Kidney glomerular epithelial cell (primary cell): ENCODE measurements around the gene TEX52.

Experiments used
- DNase-seq: peaks from one replicate; lab custom pipeline; 2025; lab: John Stamatoyannopoulos, UW

Gene TEX52

GRCh38 chr12:2832550-2833127 is 24.2 kb downstream of the TEX52 start:
- DNase-seq, result no peak

DNA sequence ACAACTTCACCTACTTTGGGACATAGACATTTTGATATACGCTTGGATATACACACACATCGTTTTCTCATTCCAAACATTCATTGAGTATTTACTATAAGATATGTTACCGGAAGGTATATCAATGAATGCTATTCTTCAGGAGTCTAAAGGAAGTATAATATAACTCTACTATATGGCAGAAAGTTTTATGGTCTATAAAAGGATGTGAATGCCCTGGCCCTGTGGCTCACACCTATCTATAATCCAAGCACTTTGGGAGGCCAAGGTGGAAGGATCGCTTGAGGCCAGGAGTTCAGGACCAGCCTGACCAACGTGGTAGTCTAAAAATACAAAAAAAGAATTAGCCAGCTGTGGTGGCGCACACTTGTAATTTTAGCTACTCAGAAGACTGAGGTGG is 27.6 kb downstream of the TEX52 start:
- no peak for DNase-seq

GRCh38 chr12:2826721-2827515 is 29.9 kb downstream of the TEX52 start:
- DNase-seq, result no peak

DNA sequence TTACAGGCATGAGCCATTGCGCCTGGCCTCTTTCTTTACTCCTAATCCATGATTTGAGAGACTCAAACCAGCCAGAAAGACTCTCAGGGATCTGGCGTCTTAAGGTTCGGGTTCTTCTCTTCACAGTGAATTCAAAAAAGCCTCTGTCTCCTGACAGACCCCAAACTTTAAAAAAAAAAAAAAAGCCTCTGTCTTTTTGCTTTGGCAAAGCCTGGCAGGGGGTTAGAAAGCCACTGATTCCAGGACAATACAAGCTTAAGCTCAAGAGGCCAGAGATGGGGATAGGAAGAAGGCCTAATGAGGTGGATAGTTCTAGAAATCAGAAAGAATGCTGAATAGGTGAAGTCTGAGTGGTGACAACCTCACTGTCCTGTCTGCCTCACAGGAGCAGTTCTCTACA is 30.8 kb downstream of the TEX52 start:
- no peak for DNase-seq

GRCh38 chr12:2825132-2825531 is 31.7 kb downstream of the TEX52 start:
- DNase-seq, result no peak

DNA sequence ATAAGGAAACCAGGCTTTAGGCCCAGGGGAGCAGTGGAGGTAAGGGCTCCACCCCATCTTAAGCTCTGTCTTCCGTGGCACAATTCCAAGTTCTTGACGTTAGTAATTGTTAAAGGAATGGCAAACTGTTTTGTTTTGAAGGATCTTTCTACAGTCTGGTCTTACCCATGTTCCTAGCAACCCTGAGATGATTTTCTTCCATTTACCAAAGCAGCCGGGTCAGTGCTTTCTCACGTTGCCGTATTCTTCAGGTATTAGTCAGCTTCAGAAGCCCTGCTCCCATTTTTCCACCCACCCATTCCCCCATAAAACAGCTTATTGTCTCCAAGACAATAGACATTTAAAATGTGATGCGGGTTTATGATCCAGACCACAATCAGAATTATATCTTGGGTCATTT is 32.3 kb downstream of the TEX52 start:
- DNase-seq, result no peak

- no peak for DNase-seq
Measured at GRCh38 chr12:2823483-2823882, 33.4 kb downstream of the TEX52 start.

DNA sequence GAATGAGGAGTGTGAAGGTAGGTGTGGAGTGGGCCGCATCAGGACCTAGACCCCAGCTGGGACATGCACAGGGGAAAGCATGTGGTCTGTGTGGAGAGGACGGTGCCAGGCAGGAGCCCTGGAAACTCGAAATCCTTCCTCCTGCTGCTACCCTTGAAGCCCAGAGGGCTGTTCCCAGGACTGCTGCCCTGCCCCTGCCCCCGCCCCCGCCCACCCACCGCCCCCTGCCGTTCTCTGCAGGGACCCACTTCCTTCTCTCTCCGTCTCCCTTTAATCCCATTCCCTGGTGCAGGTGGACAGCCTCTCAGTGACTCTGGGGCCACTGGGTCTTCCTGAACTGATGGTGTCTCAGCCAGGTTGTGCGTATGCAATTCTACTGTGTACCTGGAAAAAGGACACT is 36.4 kb downstream of the TEX52 start:
- DNase-seq, result no peak

DNA sequence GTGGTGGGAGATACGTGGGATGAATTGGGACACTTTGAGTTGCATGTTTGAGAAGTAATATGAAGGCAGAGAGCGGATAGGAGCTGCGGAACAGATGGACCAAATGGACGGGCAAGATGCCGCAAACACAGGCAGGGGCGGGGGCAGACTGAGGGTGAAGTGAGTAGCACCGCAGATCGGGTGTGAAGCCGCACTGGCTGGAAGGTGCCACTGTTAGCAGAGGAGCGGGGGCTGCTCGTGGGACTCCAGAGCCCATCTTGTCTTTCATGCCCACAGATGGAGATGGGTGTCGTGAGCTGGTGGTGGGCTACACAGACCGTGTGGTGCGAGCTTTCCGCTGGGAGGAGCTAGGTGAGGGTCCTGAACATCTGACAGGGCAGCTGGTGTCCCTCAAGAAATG is 37.0 kb downstream of the TEX52 start:
- no peak for DNase-seq

- peak; percentile 76 for DNase-seq
Measured at GRCh38 chr12:2813214-2814185, 43.3 kb downstream of the TEX52 start.

DNA sequence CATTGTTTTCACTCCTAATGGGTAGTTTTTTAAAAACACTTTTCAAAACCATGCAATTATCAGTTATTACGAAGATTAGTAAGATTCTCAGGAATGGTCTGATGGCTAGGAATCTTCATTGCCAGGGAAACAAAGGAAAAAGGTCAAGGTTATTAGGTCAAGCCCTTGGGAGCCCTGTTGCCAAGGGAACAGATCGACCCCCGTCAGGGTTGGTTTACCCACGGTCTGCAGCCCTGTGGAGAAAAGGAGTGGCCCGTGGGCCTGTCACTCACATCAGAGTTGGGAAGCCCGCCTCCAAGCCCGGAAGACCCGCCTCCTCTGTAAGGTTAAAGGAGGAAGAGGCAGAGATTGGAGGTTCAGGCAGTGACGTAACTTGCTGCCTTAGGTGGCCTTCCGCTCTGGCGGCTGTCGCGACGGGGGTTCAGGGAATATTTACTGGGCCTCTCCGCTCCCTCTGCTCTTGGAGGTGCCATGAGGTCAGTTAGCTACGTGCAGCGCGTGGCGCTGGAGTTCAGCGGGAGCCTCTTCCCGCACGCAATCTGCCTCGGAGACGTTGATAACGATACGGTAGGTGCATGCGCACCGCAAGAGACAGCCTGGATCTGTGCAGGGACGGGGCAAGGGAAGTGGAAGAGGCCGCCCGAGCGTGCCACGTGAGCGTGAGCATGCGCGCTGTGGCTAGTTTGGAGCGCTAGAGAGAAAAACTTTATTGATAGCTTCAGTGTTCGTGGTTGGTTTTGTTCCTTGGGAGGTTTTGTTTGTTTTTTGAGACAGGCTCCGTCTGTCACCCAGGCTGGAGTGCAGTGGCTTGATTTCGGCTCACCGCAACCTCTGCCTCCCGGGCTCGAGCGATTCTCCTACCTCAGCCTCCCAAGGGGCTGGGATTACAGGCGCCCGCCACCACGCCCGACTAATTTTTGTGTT is 44.3 kb downstream of the TEX52 start, which contains the start of gene ITFG2:
TSS of gene ITFG2 (plus strand) at position 379 of the 924 bp plus-strand sequence. CDS start at position 472, 93 bp downstream.
- peak; percentile 99 for DNase-seq

DNA sequence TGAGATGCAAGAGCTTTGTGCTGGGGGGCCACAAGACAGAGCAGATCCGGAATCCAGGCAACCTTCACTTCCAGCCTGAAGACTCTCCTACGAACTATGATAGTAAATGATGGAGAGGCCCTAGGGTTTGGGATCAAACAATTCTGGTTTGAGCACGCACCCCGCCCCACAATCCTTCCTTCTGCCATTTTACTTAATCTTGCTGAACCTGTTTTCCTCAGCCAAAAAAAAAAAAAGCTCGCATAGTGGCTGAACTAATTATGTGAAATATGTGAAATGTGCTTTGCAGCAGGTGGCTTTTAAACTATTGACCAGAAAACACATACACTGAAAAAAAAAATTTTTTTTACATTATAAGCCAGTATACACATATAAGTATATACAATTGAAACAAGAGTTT is 45.0 kb downstream of the TEX52 start:
- DNase-seq, result no peak

GRCh38 chr12:2806700-2807099 is 50.1 kb downstream of the TEX52 start:
- no peak for DNase-seq

GRCh38 chr12:2805143-2805520 is 51.7 kb downstream of the TEX52 start:
- DNase-seq, result no peak

DNA sequence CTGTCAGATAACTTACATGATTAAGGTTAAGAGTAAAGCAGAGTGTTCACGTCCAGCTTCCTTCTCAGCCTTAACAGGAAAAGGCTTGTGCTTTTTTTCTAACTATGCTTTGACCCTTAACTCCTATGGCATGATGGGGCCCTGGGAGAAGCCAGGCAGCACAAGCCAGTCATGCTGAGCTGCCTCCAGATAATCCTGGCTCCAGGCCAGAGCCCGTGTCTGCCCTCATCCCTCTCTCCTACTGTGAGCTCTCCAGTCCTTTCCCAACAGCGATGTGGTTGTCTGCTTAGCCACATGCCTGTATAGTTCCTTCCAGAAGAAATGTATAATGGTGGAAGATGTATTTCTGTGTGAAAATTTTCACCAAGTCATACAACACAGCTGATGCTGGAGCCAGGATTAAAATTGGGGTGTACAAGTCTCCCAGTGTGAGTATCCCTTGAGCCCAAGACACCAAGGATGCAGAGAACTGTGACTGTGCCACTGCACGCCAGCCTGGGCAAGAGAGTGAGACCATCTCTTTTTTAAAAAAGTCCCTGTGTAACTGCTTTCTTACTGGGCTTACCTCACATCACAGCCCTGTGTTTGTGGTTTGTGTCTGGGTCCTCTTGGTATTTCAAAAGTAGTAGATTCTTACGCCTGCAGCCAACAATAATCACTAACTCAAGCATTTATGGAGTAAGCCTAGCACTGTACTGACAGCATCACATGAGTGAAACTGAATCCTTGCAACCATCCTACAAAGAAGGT is 52.3 kb downstream of the TEX52 start:
- peak; percentile 62 for DNase-seq

DNA sequence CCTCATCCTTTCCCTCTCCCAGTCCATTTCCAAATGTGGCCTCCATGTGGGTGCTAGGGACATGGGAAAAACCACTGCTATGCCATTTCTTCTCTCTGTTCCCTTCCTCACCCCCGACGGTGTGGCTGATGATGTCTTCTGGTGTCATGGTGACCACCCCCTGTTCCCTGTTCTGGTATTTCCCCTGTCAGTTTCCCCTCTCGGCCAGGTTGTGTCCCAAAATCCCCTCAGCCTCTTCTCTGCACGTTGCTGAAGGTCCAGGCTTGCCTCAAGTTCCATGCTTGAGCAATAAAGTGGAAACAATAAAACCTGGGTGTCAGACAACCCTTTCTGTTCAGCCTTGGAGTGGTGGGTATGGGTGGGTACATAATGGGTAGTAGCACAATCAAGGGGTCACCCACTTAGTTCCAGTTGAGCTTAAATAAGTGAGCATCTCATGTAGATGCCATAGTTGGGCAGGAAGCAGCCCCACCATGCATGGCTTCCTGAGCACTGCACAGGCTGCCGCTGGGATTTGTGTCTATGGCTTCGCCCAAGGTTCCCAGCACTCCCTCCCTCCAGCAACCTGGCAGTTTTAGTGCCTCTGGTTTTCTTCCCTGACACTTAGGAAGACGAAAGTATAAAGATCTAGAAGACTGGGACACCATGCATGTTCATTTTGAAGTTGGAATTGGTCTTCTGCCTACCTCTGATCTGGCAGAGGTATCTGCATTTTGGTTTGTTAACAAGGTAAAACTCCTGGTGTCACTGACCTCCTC is 53.0 kb downstream of the TEX52 start:
- no peak for DNase-seq

- no peak for DNase-seq
Measured at GRCh38 chr12:2801044-2801783, 55.6 kb downstream of the TEX52 start.

DNA sequence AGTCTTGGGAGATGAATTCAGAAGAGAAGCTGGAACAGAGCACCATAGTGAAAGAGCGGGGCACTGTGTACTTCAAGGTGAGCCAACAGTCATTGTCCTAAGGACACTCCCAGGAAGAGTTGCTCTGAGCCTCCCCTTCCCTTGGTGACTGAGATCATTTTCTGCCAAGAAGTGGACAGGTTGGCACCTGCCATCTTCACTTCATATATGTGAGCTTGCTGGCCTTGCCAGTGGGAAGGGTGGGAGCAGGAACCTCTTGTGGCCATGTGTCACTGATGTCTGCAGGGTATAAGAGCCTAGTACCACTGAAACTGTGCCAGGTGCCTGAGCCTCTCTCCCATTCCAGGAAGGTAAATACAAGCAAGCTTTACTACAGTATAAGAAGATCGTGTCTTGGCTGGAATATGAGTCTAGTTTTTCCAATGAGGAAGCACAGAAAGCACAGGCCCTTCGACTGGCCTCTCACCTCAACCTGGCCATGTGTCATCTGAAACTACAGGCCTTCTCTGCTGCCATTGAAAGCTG is 56.7 kb downstream of the TEX52 start:
- no peak for DNase-seq
